ENCODE results near the gene VGLL1. TPM values are rescaled to one million over a fixed set of nuclear protein-coding genes. Genes with fewer than 3 reads are reported as not detected.

Gene VGLL1
- total and polyA plus RNA-seq, 4 donors, result 0.40 to 13.8 (median 2.2) TPM

GRCh38 chrX:136577552-136577951 lies 45.5 kb downstream of the VGLL1 start:
- DNase-seq (peak; percentile 39 to 57 (median 55)), ATAC-seq (ENCODE audit: insufficient read depth, low FRiP score) (no peak)
- Histone ChIP-seq H3K4me1 (ENCODE audit: control insufficient read depth in 5 of 5, insufficient read depth in 5 of 5, low read length in 5 of 5) (peaks cover 0 to 10% (median 0%) of the 10 kb centered on the region in 5 donors), H3K27ac (ENCODE audit: low read depth in 1 of 2, low read length in 1 of 2) (no peak overlapping the region), H3K9ac (ENCODE audit: insufficient read depth in 1 of 2, low read length in 2 of 2) (no peak overlapping the region), H3K9me3 (ENCODE audit: control insufficient read depth in 4 of 4, insufficient read depth in 3 of 4, low read length in 3 of 4) (no peaks in the 10 kb centered on the region), H3K4me3 (no peak overlapping the region), H3K36me3 (ENCODE audit: control insufficient read depth in 4 of 4, insufficient read depth in 4 of 4, low read length in 4 of 4) (no peaks in the 10 kb centered on the region), H3K27me3 (ENCODE audit: control insufficient read depth in 3 of 3, insufficient read depth in 3 of 3, low read length in 2 of 3) (peaks cover 0 to 29% (median 18%) of the 10 kb centered on the region in 3 donors)
- WGBS, 2 donors, result 4 to 6% methylated on average over 6 of the region's 6 CpGs
- TF ChIP-seq CTCF (IDR thresholded peaks at IDR 0.05; ENCODE audit: control extremely low read depth, extremely low read depth), result peak; percentile 1

- H3K4me3 ChIP-seq, result no peak overlapping the region
- ATAC-seq (ENCODE audit: insufficient read depth, low FRiP score), result no peak
- TF ChIP-seq CTCF (IDR thresholded peaks at IDR 0.05; ENCODE audit: control extremely low read depth, extremely low read depth), result no peak
- H3K4me1 ChIP-seq (ENCODE audit: control insufficient read depth in 5 of 5, insufficient read depth in 5 of 5, low read length in 5 of 5), result no peaks in the 10 kb centered on the region
- no peak for DNase-seq
- no peaks in the 10 kb centered on the region for H3K36me3 ChIP-seq (ENCODE audit: control insufficient read depth in 4 of 4, insufficient read depth in 4 of 4, low read length in 4 of 4)
- no peaks in the 10 kb centered on the region for H3K9me3 ChIP-seq (ENCODE audit: control insufficient read depth in 4 of 4, insufficient read depth in 3 of 4, low read length in 3 of 4)
- peaks cover 0 to 29% (median 23%) of the 10 kb centered on the region in 3 donors for H3K27me3 ChIP-seq (ENCODE audit: control insufficient read depth in 3 of 3, insufficient read depth in 3 of 3, low read length in 2 of 3)
- no peak overlapping the region for H3K27ac ChIP-seq (ENCODE audit: low read depth in 1 of 2, low read length in 1 of 2)
- H3K9ac ChIP-seq (ENCODE audit: insufficient read depth in 1 of 2, low read length in 2 of 2), result no peak overlapping the region
These were observed 48.3 kb downstream of the VGLL1 start for GRCh38 chrX:136580316-136580715.

DNA sequence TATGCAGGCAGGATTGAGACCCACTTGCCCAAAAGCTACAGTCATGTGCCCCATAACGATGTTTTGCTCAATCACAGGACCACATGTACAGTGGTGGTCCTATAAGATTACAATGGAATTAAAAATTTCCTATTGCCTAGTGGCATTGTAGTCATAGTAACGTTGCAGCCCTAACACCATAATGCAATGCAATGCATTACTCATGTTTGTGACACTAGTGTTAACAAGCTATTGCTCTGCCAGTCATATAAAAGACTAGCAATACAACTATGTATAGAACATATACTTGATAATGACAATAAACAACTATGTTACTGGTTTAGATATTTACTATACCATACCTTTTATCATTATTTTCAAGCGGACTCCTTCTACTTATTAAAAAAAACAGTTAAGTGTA lies 50.6 kb downstream of the VGLL1 start:
- Histone ChIP-seq H3K4me1 (ENCODE audit: control insufficient read depth in 5 of 5, insufficient read depth in 5 of 5, low read length in 5 of 5) (no peaks in the 10 kb centered on the region), H3K36me3 (ENCODE audit: control insufficient read depth in 4 of 4, insufficient read depth in 4 of 4, low read length in 4 of 4) (no peaks in the 10 kb centered on the region), H3K27ac (ENCODE audit: low read depth in 1 of 2, low read length in 1 of 2) (no peak overlapping the region), H3K4me3 (no peak overlapping the region), H3K27me3 (ENCODE audit: control insufficient read depth in 3 of 3, insufficient read depth in 3 of 3, low read length in 2 of 3) (peaks cover 0 to 32% (median 23%) of the 10 kb centered on the region in 3 donors), H3K9me3 (ENCODE audit: control insufficient read depth in 4 of 4, insufficient read depth in 3 of 4, low read length in 3 of 4) (no peaks in the 10 kb centered on the region), H3K9ac (ENCODE audit: insufficient read depth in 1 of 2, low read length in 2 of 2) (no peak overlapping the region)
- TF ChIP-seq CTCF (IDR thresholded peaks at IDR 0.05; ENCODE audit: control extremely low read depth, extremely low read depth), result no peak
- DNase-seq, result no peak
- ATAC-seq (ENCODE audit: insufficient read depth, low FRiP score), result no peak
- WGBS, 2 donors, result 52 to 90% methylated on average over 3 of the region's 3 CpGs

- H3K27me3 ChIP-seq (ENCODE audit: control insufficient read depth in 3 of 3, insufficient read depth in 3 of 3, low read length in 2 of 3), result peaks cover 0 to 18% (median 15%) of the 10 kb centered on the region in 3 donors
- ATAC-seq (ENCODE audit: insufficient read depth, low FRiP score) (no peak), DNase-seq (no peak)
- no peaks in the 10 kb centered on the region for H3K4me1 ChIP-seq (ENCODE audit: control insufficient read depth in 5 of 5, insufficient read depth in 5 of 5, low read length in 5 of 5)
- no peak overlapping the region for H3K4me3 ChIP-seq
- H3K9ac ChIP-seq (ENCODE audit: insufficient read depth in 1 of 2, low read length in 2 of 2), result no peak overlapping the region
- no peak for TF ChIP-seq CTCF (IDR thresholded peaks at IDR 0.05; ENCODE audit: control extremely low read depth, extremely low read depth)
- H3K27ac ChIP-seq (ENCODE audit: low read depth in 1 of 2, low read length in 1 of 2), result no peak overlapping the region
- no peaks in the 10 kb centered on the region for H3K9me3 ChIP-seq (ENCODE audit: control insufficient read depth in 4 of 4, insufficient read depth in 3 of 4, low read length in 3 of 4)
- WGBS, 2 donors, result 56 to 89% methylated on average over 4 of the region's 4 CpGs
- no peaks in the 10 kb centered on the region for H3K36me3 ChIP-seq (ENCODE audit: control insufficient read depth in 4 of 4, insufficient read depth in 4 of 4, low read length in 4 of 4)
These were observed 52.5 kb downstream of the VGLL1 start for GRCh38 chrX:136584545-136584944.

All from lung (tissue), 12 donors.